Measurements from ENCODE around the gene SPNS2.

DNA sequence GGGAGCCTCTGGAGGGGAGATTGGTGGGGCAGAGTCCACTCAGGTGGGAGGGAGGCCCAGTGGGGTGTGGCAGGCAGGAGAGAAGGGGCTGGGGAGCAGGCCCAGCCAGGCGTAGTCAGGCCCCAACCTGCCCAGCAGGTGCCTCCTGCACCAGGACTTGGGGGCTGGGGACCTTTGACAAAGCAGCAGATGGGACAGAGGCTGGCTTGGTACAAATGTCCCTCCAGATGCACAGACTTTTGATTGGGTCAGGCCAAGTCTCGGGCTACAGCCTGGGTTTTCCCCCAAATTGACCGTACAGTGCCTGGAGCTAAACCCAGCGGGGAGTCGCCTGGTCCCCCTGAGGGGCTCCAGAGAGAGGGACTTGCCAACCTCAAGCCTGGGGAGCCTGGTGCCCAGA lies 61.3 kb downstream of the SPNS2 start:
- TF ChIP-seq CTCF (IDR thresholded peaks at IDR 0.05): no peak
- TF ChIP-seq POLR2A (IDR thresholded peaks at IDR 0.05): no peak

Measured in Peyer's patch (tissue), 4 donors.